Activated CD4-positive, alpha-beta memory T cell treated with anti-CD3 and anti-CD28 coated beads for 36 hours (primary cell): ENCODE results near the gene IQSEC1. TPM values are rescaled to one million over a fixed set of nuclear protein-coding genes. Genes with fewer than 3 reads are reported as not detected.

Experiments
- CTCF ChIA-PET: fragments of 350-600 bp; sonication (Branson Sonifier 250); formaldehyde crosslinking; loops from one replicate; lab custom pipeline; 2021; ENCODE audit warnings: antibody characterized with exemption, inconsistent platforms; lab: Charles Lee
- POLR2A ChIA-PET: fragments of 350-600 bp; sonication (Branson Sonifier 250); formaldehyde crosslinking; loops from one replicate; lab custom pipeline; 2021; ENCODE audit warnings: antibody characterized with exemption; lab: Charles Lee
- DNase-seq: peaks from one replicate; pipeline ENCODE4 v3.0.0-alpha.2; 2020
- H3K27ac Mint-ChIP-seq: one replicate; pipeline ENCODE4 v1.8.0; 2021; ENCODE audit warnings: mixed read lengths
- H3K27me3 Mint-ChIP-seq: one replicate; pipeline ENCODE4 v1.8.0; 2021; ENCODE audit warnings: mixed read lengths
- H3K36me3 Mint-ChIP-seq: one replicate; pipeline ENCODE4 v1.8.0; 2021; ENCODE audit warnings: mixed read lengths
- H3K4me1 Mint-ChIP-seq: one replicate; pipeline ENCODE4 v1.8.0; 2021; ENCODE audit warnings: low read depth, mixed read lengths
- H3K4me3 Mint-ChIP-seq: one replicate; pipeline ENCODE4 v1.8.0; 2021; ENCODE audit warnings: mild to moderate bottlenecking, mixed read lengths
- H3K9me3 Mint-ChIP-seq: one replicate; pipeline ENCODE4 v1.8.0; 2021; ENCODE audit warnings: mixed read lengths
- intact Hi-C: fragments of 100-400 bp; cut with micrococcal nuclease; formaldehyde crosslinking; loops from one replicate; pipeline ENCODE4 v1.15.1; 2023
- total RNA-seq, 2 experiments: library from RNA; stranded (reverse); gene quantifications; one replicate each; pipeline ENCODE4 v1.2.3, GENCODE V29; 2021

The IQSEC1 gene
- total RNA-seq, 2 experiments from 2014 or later, result 42.5 to 43.8 TPM

DNA sequence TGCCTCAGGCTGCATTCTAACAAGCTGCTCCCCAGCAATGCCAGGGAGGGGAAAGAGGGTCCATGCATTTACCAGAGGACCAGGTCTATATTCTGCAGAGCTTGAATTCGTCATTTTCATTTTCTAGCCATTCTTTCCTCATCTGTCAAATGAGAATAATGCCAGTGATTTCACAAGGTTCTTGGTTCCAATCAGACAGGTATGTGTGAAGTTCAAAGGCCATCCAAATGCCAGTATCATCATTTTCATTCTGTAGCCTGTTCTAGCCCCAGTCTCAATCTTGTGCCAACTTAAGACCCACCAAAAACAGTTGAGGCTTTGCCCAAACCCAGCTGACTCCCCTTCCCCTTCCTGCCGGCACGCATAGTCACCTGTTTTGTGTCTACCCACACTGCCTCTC is 112.7 kb downstream of the IQSEC1 start:
- H3K36me3 Mint-ChIP-seq, result peaks cover 2% of the 10 kb centered on the region
- no peaks in the 10 kb centered on the region for H3K27me3 Mint-ChIP-seq
- no peak overlapping the region for H3K27ac Mint-ChIP-seq
- H3K4me3 Mint-ChIP-seq, result no peak overlapping the region
- ChIA-PET CTCF (interaction anchor here (1.1 to 8.0 kb wide), 4 partner anchors 9 to 132 kb away, joined by 3 to 53 read pairs (median 6); no protein-coding TSS in a partner anchor), POLR2A (no interaction called here)
- H3K4me1 Mint-ChIP-seq, result peaks cover 84% of the 10 kb centered on the region
- H3K9me3 Mint-ChIP-seq, result no peaks in the 10 kb centered on the region
- intact Hi-C loops, result loop anchor here (5.0 kb wide), 1 partner anchor 37 kb away; no protein-coding TSS in a partner anchor
- DNase-seq, result no peak

- Mint-ChIP-seq H3K36me3 (peaks cover 2% of the 10 kb centered on the region), H3K9me3 (no peaks in the 10 kb centered on the region), H3K4me1 (peaks cover 88% of the 10 kb centered on the region), H3K27ac (no peak overlapping the region), H3K27me3 (no peaks in the 10 kb centered on the region), H3K4me3 (no peak overlapping the region)
- CTCF ChIA-PET, result interaction anchor here (1.1 to 8.0 kb wide), 4 partner anchors 9 to 132 kb away, joined by 3 to 53 read pairs (median 5); no protein-coding TSS in a partner anchor
- intact Hi-C loops, result loop anchor here (5.0 kb wide), 1 partner anchor 37 kb away; no protein-coding TSS in a partner anchor
- no peak for DNase-seq
- POLR2A ChIA-PET, result interaction anchor here (0.8 kb wide), 1 partner anchor 60 kb away, joined by 3 read pairs; no protein-coding TSS in a partner anchor
Measured at GRCh38 chr3:12959838-12960378, 113.3 kb downstream of the IQSEC1 start.

- H3K36me3 Mint-ChIP-seq, result peaks cover 2% of the 10 kb centered on the region
- H3K9me3 Mint-ChIP-seq, result no peaks in the 10 kb centered on the region
- no peak overlapping the region for H3K4me3 Mint-ChIP-seq
- no peaks in the 10 kb centered on the region for H3K27me3 Mint-ChIP-seq
- no peak for DNase-seq
- H3K27ac Mint-ChIP-seq, result no peak overlapping the region
- CTCF ChIA-PET, result interaction anchor here (1.5 to 8.0 kb wide), 3 partner anchors 24 to 133 kb away, joined by 4 to 53 read pairs (median 6); no protein-coding TSS in a partner anchor
- peaks cover 88% of the 10 kb centered on the region for H3K4me1 Mint-ChIP-seq
- intact Hi-C loops, result no loop called here
- POLR2A ChIA-PET, result interaction anchor here (0.8 kb wide), 1 partner anchor 60 kb away, joined by 3 read pairs; no protein-coding TSS in a partner anchor
Measured at GRCh38 chr3:12959410-12959809, 113.8 kb downstream of the IQSEC1 start.

DNA sequence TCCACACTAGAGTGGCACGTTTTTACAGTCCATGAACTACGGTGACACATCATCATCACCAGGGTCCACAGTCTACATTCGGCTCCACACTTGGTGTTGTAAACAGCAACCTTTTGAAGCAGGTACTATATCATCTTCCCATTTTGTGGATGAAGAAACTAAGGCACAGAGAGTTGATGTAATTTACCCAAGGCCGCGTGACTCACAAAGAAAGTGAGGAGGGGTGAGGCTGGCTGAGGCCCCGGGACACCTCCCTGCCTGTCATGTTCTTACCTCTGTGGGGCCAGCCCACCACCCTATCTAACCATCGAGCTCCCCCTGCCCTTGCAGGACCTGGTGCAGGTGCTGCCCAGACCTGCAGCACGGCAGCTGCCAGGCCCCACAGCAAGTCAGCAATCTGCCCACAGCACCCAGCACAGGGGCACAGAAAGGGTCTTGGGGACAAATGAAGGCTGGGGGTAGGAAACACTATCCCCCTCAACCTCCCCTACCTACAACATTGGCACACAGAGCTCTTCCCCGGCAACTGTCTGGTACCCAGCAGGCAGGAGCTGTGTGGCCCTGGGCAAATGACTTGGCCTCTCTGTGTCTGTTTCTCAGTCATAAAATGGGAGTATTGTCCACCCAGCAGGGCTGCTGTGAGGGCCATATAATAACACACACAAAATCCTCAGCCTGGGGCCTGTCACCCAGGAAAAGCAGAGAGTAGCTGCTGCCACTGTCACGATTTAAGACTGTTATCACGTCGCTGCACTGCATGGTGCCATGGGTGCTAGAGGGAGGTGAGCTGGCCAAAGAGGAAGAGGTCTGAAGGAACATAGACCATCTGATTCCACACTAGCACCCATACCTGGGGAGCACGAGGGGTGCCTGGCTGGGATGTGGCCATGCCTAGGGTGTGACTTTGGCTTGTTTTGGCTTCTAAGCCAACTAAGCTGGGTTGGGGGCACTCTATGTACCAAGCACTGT is 115.1 kb downstream of the IQSEC1 start:
- intact Hi-C loops, result no loop called here
- DNase-seq, result no peak
- ChIA-PET POLR2A (no interaction called here), CTCF (interaction anchor here (1.0 to 1.6 kb wide), 3 partner anchors 28 to 37 kb away, joined by 3 to 6 read pairs (median 3); no protein-coding TSS in a partner anchor)
- no peak overlapping the region for H3K4me3 Mint-ChIP-seq
- no peak overlapping the region for H3K27ac Mint-ChIP-seq
- peaks cover 2% of the 10 kb centered on the region for H3K36me3 Mint-ChIP-seq
- no peaks in the 10 kb centered on the region for H3K9me3 Mint-ChIP-seq
- no peaks in the 10 kb centered on the region for H3K27me3 Mint-ChIP-seq
- peaks cover 80% of the 10 kb centered on the region for H3K4me1 Mint-ChIP-seq

DNA sequence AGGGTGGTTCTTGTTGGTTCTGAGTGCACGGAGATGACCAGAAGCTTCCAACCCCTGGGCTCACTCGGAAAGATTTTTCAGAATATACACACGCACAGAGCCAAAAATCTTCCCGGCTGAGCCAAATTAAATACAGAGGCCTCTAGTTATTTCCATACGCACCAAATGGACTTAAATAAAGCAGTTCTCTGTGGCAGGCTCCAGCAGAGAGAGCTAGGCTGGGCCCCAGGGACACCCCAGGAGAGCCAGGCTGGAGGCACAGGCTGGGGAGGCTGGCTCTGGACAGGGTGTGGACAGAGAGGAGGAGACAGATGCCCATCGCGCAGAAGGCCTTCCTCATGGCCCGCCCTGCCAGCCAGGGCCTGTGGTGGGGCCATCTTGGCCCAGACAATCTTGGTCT is 115.9 kb downstream of the IQSEC1 start:
- Mint-ChIP-seq H3K4me1 (peaks cover 78% of the 10 kb centered on the region), H3K36me3 (peaks cover 2% of the 10 kb centered on the region), H3K27ac (no peak overlapping the region), H3K27me3 (no peaks in the 10 kb centered on the region), H3K9me3 (no peaks in the 10 kb centered on the region), H3K4me3 (no peak overlapping the region)
- intact Hi-C loops, result no loop called here
- CTCF ChIA-PET, result interaction anchor here (1.0 kb wide), 1 partner anchor 38 kb away, joined by 3 read pairs; no protein-coding TSS in a partner anchor
- POLR2A ChIA-PET, result no interaction called here
- DNase-seq, result no peak

DNA sequence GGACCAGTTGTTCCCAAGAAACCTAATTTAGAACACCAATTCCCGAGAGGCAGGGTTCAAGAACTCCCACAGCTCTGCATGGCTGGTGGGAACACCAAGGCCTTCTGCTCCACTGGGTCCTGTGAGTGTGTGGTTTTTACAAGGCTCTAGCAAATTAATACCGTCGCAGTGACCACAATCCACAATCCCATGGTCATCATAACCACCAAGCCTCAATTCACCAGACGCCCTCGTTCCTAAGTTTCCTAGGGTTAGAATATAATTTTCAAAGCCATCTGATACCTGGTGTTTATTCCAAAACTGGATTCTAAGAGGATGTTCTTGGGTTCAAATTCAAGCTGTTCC is 116.9 kb downstream of the IQSEC1 start:
- H3K36me3 Mint-ChIP-seq, result peaks cover 2% of the 10 kb centered on the region
- no peak overlapping the region for H3K27ac Mint-ChIP-seq
- ChIA-PET CTCF (no interaction called here), POLR2A (no interaction called here)
- no peak for DNase-seq
- no peak overlapping the region for H3K4me3 Mint-ChIP-seq
- H3K27me3 Mint-ChIP-seq, result no peaks in the 10 kb centered on the region
- H3K9me3 Mint-ChIP-seq, result no peaks in the 10 kb centered on the region
- intact Hi-C loops, result no loop called here
- H3K4me1 Mint-ChIP-seq, result peaks cover 74% of the 10 kb centered on the region

DNA sequence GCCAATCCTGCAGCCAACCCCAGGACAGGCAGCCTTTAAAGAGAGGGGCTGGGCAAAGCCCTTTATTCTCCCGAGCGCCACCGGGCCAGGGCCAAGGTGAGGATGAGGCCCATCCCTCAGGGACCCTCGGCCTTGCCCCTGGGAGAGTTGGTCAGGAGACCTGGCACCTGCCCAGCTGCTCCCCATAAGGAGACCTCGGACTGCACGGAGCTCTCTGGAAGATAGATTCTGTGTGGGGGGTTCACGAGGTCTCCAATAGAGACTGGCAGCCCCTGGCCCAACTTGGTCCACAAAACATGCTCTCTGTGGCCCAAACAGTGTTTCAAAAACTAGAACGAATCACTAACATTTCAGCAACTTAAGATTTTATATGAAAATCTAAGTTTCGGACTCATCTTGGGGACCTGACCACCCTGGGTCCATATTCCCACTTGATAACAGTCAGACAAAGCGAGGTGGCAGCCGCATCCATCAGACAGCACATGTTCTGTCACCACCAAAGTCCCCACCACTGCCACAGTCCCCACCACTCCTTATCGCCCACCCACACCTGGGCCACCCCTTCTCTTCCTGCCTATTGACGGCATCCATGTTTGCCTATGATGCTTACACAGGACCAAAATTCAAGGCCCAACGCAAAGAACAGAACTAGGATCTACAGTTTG is 117.4 kb downstream of the IQSEC1 start:
- Mint-ChIP-seq H3K27ac (no peak overlapping the region), H3K9me3 (no peaks in the 10 kb centered on the region), H3K36me3 (peaks cover 2% of the 10 kb centered on the region), H3K4me1 (peaks cover 70% of the 10 kb centered on the region), H3K4me3 (no peak overlapping the region), H3K27me3 (no peaks in the 10 kb centered on the region)
- intact Hi-C loops, result no loop called here
- ChIA-PET POLR2A (no interaction called here), CTCF (interaction anchor here (1.3 kb wide), 1 partner anchor 39 kb away, joined by 5 read pairs; no protein-coding TSS in a partner anchor)
- no peak for DNase-seq

DNA sequence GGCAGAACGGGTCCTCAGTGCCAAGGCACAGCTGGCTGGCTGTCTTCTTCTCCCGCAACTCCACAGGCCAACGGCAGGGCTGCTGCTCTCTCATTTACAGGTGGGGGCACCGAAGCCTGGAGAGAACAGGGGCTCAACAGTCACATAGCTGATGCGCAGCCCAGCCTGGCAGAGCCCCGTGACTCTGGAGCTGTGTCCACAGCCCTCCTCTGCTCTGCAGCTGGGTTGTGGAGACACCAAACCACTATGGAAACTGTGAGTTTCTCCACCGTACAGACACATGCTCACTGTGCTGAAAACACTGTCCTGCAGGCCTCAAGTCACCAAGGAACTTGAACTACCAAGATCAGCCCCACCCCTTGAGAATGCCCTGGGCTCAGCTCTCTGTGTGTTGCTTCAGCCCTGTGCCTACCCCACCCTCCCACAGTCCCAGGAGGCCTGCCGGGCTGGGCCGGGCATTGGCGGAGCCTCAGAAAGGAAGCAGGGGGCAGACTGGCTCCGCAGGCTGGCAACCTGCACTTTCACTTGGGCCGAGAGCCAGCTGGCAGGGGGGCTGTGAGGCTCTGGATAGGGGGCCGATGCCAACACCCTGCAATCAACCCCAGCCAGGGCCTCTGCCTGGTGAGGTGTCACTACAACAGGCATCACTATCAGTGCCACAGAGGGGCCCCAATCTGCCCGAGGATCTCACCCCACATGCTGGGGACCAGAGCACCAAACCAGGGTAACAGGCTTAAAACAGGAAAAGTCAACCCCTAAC is 118.2 kb downstream of the IQSEC1 start:
- no peaks in the 10 kb centered on the region for H3K27me3 Mint-ChIP-seq
- ChIA-PET CTCF (interaction anchor here (1.3 kb wide), 1 partner anchor 40 kb away, joined by 5 read pairs; no protein-coding TSS in a partner anchor), POLR2A (no interaction called here)
- no peaks in the 10 kb centered on the region for H3K9me3 Mint-ChIP-seq
- intact Hi-C loops, result no loop called here
- H3K36me3 Mint-ChIP-seq, result no peaks in the 10 kb centered on the region
- H3K4me3 Mint-ChIP-seq, result no peak overlapping the region
- H3K27ac Mint-ChIP-seq, result peak overlapping the region; percentile 33
- peak; percentile 28 for DNase-seq
- H3K4me1 Mint-ChIP-seq, result peaks cover 66% of the 10 kb centered on the region

- DNase-seq, result no peak
- CTCF ChIA-PET, result no interaction called here
- Mint-ChIP-seq H3K36me3 (no peaks in the 10 kb centered on the region), H3K27me3 (no peaks in the 10 kb centered on the region), H3K9me3 (no peaks in the 10 kb centered on the region), H3K27ac (no peak overlapping the region), H3K4me3 (no peak overlapping the region), H3K4me1 (peaks cover 68% of the 10 kb centered on the region)
- intact Hi-C loops, result no loop called here
- POLR2A ChIA-PET, result no interaction called here
Measured at GRCh38 chr3:12954180-12954579, 119.0 kb downstream of the IQSEC1 start.

DNA sequence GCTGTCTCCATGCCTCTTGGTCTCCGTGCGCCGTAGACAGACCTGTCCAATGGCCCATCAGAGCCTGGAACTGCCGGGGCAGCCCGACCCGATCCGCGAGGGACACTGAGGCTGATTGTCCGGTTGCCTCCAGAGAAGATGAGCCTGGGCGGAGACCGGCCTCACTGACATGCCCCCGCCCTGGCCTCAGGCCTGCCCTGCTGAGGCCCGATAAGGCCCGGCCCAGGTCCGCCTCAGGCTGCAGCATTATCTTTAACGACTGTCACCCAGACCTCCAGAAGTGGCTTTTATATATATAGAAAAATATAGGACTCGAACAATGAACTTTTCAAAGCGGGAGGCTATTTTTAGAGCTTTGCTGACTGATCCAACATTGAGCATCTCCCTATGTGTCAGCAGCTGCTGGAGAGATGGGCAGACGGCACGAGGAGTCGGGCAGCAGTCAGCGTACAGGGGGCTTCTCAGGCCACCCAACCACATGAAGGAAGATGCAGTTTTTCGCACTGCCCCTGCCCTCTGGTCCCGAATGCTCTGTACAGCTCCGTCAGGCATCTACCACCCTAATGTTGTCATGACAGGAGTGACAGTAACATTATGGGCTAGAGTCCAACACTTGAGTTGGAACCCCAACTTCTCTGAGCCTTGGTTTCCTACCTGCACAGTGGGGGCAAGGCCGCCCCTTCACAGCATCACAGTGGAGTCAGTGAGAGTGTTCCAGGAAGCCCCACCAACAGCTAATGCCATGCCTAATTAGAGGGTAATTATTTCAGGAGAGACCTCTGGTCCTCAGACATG is 119.8 kb downstream of the IQSEC1 start:
- Mint-ChIP-seq H3K36me3 (no peaks in the 10 kb centered on the region), H3K4me3 (no peak overlapping the region), H3K4me1 (peaks cover 72% of the 10 kb centered on the region), H3K27me3 (no peaks in the 10 kb centered on the region), H3K9me3 (no peaks in the 10 kb centered on the region), H3K27ac (no peak overlapping the region)
- ChIA-PET POLR2A (no interaction called here), CTCF (interaction anchor here (0.7 kb wide), 1 partner anchor 1307 kb away, joined by 3 read pairs; no protein-coding TSS in a partner anchor)
- intact Hi-C loops, result no loop called here
- no peak for DNase-seq
